Measurements from ENCODE around the gene STAC.
A peak's percentile ranks its signal among the peaks of the same experiment; 100 is the strongest.

STAC gene, protein sequence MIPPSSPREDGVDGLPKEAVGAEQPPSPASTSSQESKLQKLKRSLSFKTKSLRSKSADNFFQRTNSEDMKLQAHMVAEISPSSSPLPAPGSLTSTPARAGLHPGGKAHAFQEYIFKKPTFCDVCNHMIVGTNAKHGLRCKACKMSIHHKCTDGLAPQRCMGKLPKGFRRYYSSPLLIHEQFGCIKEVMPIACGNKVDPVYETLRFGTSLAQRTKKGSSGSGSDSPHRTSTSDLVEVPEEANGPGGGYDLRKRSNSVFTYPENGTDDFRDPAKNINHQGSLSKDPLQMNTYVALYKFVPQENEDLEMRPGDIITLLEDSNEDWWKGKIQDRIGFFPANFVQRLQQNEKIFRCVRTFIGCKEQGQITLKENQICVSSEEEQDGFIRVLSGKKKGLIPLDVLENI

DNA sequence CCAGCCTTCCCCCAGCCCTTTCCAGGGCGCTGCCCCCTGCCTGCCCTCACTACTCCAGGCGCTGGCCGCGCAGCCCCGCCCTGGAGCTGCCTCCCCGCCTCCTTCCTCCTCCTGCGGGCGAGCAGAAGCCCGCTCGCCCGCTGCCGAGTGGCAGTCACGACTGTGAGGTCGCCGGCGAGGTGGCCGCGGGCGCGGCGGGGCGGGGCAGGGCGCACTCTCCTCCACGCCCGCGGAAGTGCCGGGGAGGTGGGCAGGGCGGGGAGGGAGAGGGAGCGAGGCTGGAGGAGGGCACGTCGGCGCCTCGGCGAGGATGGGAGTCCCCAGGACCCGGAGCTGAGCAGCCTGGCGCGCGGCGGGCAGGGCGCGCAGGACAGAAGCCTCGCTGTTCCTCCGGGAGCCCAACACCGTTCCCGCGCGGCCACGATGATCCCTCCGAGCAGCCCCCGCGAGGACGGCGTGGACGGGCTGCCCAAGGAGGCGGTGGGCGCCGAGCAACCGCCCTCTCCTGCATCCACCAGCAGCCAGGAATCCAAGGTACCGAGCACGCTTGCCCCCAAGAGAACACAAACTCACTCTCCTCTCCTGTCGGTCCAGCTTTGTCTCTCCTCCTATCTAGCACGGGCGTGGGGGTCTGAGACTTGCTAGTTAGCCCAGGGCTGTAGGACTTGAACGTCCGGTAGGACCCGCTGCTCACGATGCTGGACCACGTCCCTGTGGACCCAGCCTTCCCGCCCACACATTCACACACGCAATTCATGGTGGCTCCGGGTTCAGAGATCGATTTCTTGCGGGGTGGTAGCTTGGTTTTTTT lies at the start of gene STAC:
Gene STAC (plus strand): TSS at position 284 of the 811 bp plus-strand sequence. CDS start 140 bp downstream, at position 424.
- ATAC-seq, result peak in 1 of 2 donors; percentile 43

DNA sequence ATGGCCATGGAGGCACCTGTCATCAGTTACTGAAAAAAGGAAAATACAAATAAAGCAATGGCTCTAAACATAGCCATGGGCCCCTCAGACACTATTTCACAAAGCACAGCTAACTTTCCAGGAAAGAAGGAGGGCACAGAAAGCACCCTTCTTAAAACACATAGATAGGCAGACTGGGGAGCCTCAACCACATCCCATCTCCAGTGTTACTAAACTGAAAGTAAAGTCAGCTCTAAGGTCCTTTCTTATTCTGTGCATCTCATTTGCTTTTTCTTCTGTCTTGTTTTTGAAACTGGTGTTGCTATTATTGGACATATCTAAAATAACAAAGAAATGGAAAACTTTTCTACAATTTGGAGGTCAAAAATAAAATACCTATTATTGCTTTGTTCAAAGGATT lies 48.2 kb upstream of the STAC start:
- ATAC-seq, result no peak

DNA sequence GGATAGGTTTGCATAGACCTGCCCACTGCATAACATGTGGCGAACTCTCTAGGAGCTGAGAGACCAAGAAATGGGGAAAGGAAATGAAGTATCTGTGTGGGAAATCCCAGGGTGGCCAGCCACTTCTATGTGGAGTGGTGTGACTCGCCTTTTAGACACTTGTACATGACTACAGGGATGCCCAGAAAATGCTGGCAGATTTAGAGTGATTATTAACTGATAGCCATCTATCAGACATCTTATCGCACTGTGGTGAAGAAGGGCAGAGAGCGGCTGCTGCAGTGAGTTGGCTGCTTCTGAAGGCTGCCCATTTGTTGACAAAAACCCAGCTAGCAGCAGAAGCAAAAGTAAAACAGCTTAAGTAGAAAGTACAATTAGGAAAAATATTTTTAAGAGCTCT lies 18.1 kb upstream of the STAC start:
- ATAC-seq, result no peak

DNA sequence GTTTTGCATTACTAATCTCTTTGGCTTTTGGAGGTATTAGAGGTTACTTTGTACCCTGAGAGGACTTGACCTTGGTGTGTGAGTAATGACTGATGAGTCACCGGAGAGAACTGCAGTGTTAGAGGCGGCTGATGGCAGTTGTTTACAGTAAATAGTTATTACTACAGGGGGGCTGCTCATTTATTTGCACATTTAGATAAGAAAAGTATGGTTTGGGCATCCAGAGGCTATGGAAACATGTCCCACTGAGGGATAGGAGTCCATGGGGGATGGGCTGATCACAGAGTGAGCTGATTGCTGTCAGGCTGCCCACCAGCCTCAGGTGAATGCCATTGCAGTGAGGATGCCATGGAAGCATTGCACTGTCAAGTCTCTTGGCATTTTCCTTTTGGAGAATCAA lies 17.3 kb upstream of the STAC start:
- no peak for ATAC-seq

DNA sequence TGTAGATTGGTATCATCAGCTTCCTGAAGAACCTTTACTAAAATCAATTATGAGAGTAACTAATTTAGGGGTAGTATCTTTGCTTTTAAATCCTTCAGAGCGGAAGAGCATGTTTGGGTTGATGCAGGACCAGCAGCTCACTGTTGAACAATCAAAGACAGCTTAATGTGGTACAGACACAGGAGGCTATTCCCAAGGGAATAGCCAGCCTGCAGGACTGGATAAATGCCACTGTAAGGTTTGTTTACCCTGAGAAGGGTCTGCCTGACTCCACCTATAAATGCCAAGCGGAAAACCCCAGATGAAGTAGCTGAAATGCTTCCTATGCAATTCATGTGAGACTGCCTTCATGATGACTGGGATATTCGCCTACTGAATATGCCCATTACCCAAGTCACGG lies 16.0 kb upstream of the STAC start:
- no peak for ATAC-seq

DNA sequence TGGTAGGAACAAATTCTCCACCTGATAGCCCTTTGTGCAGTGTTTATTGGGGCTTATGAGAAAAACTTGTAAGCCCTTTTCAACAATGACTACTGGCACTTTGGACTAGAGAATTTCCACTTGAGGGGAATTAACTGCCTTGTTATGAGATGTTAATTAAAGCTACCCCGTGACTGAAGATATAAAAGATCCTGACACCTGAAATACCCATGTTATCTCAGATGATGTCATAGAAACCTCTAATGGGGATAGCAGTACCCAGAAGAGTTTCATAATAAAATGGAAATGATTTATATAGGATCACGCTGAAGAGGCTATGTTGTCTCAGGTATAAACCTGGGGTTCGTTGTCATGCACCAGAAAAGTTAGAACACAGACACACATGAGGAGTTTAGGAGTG lies 14.5 kb upstream of the STAC start:
- no peak for ATAC-seq

DNA sequence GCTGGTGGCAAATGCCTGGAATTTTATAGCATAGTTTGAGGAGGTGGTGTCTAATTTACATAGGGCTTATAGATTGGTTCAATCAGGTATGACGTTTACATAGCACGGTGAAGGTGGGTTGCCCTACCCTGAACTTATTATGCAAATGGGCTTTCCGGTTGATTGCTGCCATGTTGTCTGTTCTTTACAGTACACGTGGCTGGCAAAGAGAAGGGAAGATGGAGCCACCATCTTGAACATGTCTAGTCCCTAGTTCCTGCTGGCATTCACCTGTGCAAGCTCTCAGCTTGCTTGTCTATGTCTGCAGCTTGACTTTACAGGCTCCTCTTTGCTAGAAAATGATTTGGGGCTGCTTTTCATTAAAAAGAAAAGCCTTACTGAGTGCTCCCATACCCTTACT lies 14.0 kb upstream of the STAC start:
- ATAC-seq, result no peak

DNA sequence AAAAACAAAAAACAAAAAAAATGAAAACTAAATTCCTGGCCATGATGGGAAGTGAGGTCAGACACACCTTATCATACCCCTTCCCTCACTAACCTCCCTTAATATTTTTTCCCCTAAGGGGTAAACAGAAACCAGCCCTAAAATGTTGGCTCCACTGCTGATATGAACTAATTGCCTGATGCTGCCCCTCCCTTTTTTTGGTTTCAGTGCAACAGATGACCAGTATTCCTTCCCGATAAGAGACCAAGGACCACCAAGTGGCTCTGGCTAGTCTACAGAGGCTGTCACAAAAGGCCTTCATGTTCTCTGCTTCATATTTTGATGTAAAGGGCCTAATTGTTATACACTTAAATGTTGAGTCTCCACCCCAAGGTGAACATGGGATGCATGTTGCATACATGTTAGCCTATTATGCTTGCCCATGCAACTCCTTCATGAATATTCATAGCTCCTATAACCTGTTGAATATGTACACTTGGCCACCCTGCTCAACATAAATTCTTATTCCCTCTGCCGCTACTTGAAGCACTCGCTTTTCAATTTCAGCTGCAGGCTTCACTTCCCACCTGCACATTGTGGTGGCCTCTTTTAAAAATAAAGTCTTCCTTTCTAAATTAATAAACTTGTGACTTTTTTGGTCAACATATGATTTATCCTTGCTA lies 12.3 kb upstream of the STAC start:
- ATAC-seq, result no peak

DNA sequence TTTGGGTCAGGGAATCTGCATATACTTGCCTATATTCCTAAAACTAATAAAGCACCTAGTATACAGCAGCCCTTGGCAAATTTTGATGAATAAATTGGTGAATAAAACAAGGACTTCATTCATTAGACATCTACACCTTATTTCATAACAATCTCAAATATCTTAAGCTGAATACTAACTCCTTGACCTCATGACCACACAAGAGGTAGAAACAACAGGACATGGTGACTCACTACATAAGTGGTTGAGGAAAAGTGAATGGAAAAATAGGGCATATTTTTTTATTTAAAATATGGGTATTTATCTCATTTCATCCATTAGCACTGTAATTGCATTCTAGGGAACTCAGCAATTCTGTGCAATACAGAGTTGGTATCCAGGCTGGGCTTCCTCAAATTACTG lies 7.8 kb upstream of the STAC start:
- ATAC-seq, result no peak

DNA sequence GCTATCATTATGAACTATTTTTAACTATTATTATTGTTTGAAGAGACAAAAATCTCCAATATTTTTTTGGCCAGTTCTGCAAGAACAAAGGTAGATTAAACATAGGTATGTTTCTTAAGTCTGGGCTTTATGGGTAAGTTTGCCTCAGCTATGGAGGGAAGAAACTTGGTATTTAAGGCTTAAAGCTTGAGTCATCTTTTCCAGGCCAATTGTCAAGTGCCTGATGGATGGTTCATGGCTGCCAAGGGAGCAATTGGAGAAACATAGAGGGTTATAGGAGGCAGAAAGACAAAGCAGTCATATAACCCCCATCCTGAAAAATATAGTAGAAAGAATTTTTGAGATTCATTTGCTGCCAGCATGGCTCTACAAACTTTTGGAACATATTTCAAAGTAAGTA lies 7.2 kb upstream of the STAC start:
- no peak for ATAC-seq

DNA sequence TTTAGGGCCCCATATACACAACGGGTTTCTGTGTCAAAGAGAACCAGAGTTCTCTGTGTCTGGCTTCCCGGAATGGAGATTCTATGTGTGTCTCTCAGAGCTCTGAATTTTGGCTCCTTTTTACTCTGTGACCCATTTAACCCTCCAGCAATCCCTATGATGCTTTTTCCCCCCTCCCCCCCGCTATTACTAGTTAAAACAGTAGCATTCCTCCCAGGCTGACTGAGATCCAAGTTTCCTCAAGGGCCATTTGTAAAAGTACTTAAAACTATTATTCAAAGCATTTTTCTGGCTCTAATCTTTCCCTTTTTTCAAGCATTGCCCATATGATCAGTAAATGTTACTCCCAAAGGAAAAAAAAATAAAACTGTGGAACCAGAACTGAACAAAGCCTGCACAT lies 6.6 kb upstream of the STAC start:
- no peak for ATAC-seq

DNA sequence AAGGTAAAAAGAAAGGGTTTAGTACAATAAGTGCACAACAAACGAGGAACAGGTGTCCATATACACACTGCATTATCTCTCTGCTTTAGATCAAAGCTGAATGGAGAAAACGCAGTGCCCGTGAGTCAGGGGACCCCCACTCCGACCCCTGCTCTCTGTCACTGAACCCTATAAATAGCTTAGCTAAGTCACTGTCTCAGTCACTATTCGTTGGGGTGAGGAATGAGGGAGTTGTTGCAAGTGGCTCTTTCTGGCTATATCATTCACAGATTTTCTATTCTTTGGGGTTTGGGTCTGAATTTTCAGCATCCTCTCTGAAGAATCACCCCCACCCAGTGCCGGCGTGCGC lies 458 bp upstream of the STAC start:
- no peak for ATAC-seq

DNA sequence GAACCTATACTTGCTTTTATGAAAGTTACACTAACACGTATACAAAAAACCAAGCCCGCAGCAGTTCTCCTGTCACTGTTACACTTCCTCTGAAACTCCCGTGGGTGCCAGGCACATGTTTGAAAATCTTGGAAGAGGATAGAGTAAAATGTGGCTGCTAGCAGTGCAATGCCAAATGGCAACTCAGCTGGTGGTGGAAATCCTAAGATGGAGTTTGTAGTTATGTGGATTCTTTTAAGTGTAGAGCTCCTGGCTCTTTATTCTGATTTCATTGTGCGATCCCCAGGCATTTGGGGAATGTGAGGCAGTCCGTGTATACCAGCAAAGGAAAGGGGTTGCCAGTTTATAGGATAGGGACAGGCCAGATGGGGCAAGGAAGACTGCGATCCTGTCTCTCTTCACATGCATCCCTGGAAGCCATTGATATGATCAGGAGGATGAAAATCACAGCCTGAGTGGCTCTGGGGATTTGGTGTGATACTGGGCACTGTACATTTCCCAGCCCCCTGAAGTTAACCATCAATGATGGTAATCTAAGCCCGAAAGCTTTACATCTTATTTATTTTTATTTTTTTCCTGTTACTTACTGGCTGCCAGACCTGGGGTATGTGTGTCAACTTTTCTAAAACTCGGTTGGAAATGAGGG lies 1.1 kb downstream of the STAC start:
- ATAC-seq, result no peak

DNA sequence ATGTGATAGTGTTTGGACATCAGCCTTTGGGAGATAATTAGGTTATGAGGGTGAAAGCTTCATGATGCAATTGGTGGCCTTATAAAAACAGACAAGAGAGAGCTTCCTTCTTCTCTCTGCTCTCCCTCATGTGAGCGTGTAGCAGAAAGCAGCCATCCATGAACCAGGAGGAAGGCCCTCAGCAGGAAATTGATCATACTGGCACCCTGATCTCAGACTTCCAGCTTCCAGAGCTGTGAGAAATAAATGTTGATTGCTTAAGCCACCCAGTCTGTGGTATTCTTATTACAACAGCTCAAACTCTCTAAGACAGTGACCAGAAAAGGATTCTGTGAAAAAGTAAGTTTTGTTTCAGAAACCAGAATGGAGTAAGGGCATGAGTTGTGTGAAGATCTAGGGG lies 13.3 kb downstream of the STAC start:
- no peak for ATAC-seq

DNA sequence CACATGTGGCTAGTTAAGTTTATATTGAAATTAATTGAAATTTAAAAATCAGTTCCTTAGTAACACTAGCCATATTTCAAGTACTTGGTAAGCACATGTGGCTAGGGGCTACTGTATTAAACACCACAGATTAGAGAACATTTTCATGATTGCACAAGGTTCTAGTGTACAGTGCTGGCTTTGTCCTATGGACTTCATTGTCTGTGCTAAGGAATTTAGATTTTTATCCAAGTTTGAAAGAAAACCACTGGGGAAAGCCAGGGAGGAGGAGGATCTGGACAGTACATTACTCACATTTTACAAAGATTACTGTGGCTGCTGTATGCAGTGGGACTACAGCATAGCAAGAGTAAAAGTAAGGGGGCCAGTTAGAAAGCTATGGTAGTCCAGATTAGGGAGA lies 13.9 kb downstream of the STAC start:
- ATAC-seq, result no peak

DNA sequence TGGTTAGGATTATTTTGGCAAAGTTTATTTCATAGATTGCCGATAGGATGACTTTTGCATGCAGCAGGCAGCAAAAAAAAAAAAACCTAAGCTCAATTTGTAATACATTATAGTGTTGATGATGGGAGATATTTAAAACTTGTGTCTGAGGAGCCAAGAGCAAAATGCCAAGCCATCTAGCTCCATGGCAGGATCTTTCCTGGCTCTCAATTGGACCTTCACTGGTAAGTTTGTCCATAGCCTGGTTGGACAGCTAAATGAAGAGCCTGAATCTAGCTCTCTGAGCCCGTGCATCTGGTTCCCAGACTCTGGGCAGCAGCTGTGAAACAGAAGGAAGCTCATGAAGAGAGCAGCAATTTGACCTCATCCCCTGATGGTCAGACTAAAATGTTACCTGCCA lies 17.5 kb downstream of the STAC start:
- no peak for ATAC-seq

DNA sequence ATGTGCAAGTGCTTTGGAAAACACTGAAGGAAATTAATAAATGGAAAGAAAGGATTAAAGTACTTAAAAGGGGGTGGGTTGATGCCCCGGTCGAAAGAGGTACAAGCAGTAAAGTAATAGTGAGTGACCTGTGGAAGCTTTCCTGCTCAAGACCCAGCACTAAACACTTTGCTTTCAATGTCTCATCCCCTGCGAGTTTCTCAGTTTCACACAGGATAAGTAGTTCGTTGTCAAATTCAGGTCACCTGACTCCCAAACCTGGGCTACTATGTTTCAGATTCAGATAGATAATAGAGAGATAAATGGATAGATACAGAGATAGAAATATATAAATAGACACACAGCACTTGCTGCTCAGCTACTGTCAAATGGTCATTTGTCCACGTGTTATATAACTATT lies 19.6 kb downstream of the STAC start:
- ATAC-seq, result no peak

DNA sequence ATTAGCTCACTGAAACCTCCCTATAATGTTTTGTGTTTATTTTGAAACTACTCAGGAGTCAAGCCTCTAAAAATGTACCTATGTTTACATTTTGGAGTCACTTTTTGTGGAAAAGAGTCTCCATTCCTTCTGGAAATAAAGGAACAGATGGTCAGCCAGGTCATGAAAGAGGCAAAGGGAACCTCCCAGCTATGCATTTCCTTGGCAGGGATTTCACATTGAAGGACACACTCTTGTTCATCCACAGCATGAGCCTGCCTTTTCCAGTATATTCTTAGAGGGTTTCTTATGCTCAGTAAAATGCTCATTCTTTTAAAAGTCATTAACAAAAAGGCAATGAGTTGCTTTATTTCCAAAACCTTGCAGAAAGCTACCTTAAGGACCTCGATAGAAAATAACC lies 20.8 kb downstream of the STAC start:
- no peak for ATAC-seq

DNA sequence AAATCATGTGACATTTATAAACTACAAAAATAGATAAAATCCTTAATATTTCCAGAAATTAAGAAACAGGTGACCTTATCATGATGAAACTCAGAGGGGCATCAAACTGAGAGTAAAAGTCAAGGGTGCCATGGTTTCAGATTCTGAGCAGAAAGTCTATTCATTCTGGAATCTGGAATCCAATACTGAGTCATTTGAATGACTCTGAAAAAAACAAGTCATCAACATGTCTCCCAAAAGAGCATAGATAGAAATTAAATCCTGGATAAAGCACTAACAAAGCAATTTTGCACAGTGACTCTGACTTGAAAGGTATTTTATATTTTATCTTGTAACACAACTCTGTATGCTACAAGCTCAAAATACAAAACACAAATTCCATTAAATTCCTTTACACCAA lies 23.4 kb downstream of the STAC start:
- no peak for ATAC-seq

DNA sequence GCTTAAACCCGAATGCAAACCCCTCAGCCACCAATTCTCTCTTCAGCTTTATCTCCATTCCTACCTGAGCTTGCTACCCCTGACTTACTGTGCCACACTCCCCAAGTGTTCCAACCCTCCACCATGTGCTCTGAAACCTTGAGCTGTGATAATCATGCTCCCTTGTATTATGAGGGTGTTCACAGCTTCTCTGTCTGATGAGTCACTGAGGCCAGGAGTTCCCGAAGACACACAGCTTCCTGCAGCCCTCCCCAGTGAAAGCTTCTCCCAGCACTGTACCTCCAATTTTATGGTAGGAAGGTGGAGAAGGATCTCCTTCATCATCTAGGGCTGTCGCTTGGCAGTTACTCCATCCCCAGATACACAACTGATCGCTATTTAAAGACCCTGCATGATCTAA lies 24.9 kb downstream of the STAC start:
- ATAC-seq, result no peak

DNA sequence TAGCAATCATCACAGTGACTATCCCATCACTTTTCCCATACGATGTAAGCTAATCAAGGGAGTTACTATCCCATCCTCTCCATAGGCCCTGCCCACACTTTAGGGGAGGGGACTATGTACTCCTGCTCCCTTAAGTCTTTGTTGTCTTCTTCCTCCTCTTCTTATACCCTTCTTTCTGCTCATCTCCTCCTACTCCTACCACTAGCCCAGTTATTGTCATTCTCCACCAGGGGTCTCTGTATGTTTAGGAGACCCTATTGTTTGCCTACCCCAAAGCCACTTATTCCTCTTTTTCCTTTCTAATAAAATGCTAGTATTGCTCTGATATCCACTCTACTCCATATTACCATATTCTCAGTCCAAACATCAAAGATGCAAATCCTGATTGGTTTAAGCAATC lies 27.8 kb downstream of the STAC start:
- no peak for ATAC-seq

DNA sequence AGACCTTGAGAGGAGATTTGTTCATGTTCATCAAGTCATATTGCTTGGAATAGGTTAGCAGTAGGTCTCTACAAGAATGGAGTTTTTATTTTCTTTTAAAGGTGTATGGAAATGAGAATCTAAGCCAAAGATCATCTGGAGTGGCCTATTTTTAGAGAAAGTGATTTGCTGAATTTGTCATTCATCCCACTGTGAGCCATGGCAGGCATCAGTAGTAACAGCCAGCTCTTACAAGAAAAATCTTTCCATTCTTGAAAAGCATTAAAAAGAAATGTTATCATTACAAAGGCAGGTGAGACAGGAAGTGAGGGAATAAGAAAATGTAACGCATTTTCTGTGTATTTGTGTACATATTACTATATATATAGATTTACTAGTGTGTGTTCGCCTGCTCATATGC lies 29.6 kb downstream of the STAC start:
- ATAC-seq, result no peak

DNA sequence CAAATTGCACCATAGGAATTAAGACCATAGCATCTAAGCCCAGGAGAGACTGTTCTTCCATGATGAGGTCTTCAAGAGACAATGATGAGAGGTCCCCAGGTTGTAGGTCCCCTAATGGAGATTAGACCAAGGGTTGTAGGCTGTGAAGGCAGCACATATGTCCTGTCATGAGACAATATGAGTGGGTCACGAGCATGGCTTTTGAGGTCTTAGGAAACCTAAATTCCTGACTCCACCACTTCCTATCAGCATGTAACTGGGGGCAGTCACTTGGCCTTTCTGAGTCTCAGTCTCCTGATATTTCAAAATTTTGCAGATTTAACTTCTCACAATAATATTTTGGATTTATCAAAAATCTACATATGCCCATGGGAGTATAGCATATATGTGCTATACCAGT lies 31.3 kb downstream of the STAC start:
- ATAC-seq, result no peak
